ENCODE data around the gene WAS.
"Not testable (repeated sequence)": the region's sequence is repeated elsewhere in the genome, so short reads cannot be mapped to it uniquely, and the experiment has no call there.

WAS gene

DNA sequence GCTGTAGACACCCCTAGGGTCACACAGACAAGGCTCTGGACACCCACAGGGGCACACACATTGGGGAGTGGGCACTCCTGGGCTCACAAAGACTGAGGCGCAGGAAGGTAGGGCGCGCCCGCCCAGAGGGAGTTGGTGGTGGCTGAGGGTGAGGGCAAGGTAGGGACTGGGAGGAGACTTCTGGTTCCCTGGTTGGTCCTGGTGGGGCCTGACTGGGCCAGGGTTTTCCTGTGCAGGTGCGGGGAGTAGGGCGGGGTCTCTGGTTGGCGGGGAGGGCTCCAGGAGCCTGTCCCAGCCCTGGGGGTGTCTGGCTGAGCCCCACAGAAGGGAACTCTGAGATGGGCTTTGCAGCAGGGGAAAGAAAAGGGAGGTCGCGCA, 6.7 kb upstream of the WAS start:
- no peaks in the 10 kb centered on the region for H3K27me3 ChIP-seq (ENCODE audit: insufficient read depth, poor library complexity, severe bottlenecking)
- TF ChIP-seq GABPA (IDR thresholded peaks at IDR 0.05; ENCODE audit: low read depth), result no peak
- no peak for TF ChIP-seq SPI1 (IDR thresholded peaks at IDR 0.05; ENCODE audit: borderline replicate concordance, low read depth)
- TF ChIP-seq, protein P1, sequence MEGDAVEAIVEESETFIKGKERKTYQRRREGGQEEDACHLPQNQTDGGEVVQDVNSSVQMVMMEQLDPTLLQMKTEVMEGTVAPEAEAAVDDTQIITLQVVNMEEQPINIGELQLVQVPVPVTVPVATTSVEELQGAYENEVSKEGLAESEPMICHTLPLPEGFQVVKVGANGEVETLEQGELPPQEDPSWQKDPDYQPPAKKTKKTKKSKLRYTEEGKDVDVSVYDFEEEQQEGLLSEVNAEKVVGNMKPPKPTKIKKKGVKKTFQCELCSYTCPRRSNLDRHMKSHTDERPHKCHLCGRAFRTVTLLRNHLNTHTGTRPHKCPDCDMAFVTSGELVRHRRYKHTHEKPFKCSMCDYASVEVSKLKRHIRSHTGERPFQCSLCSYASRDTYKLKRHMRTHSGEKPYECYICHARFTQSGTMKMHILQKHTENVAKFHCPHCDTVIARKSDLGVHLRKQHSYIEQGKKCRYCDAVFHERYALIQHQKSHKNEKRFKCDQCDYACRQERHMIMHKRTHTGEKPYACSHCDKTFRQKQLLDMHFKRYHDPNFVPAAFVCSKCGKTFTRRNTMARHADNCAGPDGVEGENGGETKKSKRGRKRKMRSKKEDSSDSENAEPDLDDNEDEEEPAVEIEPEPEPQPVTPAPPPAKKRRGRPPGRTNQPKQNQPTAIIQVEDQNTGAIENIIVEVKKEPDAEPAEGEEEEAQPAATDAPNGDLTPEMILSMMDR (IDR thresholded peaks at IDR 0.05; ENCODE audit: insufficient read depth, low read length), result no peak
- H3K4me3 ChIP-seq (replicated peaks; ENCODE audit: insufficient read depth, low read length), result peak overlapping the region; percentile 69
- DNase-seq (ENCODE audit: low read depth in 1 of 2, low spot score in 1 of 2), result no peak
- peak overlapping the region; percentile 91 for H3K27ac ChIP-seq (replicated peaks)

DNA sequence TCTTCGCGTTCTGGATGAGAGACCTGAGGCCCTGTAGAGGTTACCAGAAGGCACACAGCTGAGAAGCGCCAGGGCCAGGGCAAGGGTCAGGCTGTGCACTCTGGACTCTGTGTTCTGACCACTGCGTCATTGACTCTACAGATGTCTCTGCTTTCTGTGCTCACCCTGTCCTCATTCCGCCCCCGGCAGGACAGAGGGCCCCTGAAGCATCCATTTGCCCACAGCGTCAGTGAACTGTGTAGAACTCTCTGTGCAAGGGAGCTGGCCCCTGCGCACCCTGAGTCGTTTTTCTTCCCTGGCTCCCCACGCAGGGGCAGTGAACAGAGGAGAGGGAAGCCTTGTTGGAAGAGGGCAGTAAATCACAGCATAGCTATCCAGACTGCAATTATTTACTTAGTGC, 6.1 kb upstream of the WAS start:
- Histone ChIP-seq H3K27ac (replicated peaks) (no peak overlapping the region), H3K4me3 (replicated peaks; ENCODE audit: insufficient read depth, low read length) (peak overlapping the region; percentile 69), H3K27me3 (ENCODE audit: insufficient read depth, poor library complexity, severe bottlenecking) (no peaks in the 10 kb centered on the region)
- no peak for DNase-seq (ENCODE audit: low read depth in 1 of 2, low spot score in 1 of 2)
- TF ChIP-seq SPI1 (IDR thresholded peaks at IDR 0.05; ENCODE audit: borderline replicate concordance, low read depth) (no peak), GABPA (IDR thresholded peaks at IDR 0.05; ENCODE audit: low read depth) (no peak), POLR2AphosphoS5 (IDR thresholded peaks at IDR 0.05; ENCODE audit: low read depth) (no peak)
- TF ChIP-seq, protein P1 (IDR thresholded peaks at IDR 0.05; ENCODE audit: insufficient read depth, low read length), result no peak
- TF ChIP-seq, protein P2, sequence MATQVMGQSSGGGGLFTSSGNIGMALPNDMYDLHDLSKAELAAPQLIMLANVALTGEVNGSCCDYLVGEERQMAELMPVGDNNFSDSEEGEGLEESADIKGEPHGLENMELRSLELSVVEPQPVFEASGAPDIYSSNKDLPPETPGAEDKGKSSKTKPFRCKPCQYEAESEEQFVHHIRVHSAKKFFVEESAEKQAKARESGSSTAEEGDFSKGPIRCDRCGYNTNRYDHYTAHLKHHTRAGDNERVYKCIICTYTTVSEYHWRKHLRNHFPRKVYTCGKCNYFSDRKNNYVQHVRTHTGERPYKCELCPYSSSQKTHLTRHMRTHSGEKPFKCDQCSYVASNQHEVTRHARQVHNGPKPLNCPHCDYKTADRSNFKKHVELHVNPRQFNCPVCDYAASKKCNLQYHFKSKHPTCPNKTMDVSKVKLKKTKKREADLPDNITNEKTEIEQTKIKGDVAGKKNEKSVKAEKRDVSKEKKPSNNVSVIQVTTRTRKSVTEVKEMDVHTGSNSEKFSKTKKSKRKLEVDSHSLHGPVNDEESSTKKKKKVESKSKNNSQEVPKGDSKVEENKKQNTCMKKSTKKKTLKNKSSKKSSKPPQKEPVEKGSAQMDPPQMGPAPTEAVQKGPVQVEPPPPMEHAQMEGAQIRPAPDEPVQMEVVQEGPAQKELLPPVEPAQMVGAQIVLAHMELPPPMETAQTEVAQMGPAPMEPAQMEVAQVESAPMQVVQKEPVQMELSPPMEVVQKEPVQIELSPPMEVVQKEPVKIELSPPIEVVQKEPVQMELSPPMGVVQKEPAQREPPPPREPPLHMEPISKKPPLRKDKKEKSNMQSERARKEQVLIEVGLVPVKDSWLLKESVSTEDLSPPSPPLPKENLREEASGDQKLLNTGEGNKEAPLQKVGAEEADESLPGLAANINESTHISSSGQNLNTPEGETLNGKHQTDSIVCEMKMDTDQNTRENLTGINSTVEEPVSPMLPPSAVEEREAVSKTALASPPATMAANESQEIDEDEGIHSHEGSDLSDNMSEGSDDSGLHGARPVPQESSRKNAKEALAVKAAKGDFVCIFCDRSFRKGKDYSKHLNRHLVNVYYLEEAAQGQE (IDR thresholded peaks at IDR 0.05; ENCODE audit: insufficient replicate concordance, low read depth), result no peak

DNA sequence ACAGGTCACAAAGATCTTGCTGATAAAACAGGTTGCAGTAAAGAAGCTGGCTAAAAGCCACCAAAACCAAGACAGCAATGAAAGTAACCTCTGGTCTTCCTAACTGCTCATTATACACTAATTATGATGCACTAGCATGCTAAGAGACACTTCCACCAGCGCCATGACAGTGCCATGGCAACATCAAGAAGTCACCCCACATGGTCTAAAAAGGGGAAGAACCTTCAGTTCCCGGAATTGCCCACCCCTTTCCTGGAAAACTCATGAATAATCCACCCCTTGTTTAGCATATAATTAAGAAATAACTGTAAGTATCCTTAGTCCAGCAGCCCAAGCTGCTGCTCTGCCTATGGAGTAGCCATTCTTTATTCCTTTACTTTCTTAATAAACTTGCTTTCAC, 3.1 kb upstream of the WAS start:
- H3K4me3 ChIP-seq (replicated peaks; ENCODE audit: insufficient read depth, low read length); H3K27me3 ChIP-seq (ENCODE audit: insufficient read depth, poor library complexity, severe bottlenecking): not testable (repeated sequence)
- peak; percentile 14; the same call in 1 of the 2 replicates for TF ChIP-seq SPI1 (IDR thresholded peaks at IDR 0.05; ENCODE audit: borderline replicate concordance, low read depth)
- H3K27ac ChIP-seq (replicated peaks), result peak overlapping the region; percentile 50
- peak in 1 of 2 experiments; percentile 61 for DNase-seq (ENCODE audit: low read depth in 1 of 2, low spot score in 1 of 2)

DNA sequence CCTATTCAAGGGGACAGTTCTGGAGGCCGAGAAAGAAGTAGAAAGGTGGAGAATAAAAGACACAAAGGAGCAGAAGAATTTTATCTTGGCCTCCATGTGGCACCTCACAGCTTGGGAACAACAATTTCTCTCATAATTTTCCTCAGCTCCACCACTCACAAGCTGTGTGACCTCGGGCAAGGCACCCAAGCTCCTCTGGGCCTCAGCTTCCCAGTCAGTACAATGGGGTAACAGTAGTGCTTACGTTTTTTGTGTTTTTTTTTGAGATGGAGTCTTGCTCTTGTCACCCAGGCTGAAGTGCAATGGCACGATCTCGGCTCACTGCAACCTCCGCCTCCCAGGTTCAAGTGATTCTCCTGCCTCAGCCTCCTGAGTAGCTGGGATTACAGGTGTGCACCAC, 2.7 kb upstream of the WAS start:
- H3K4me3 ChIP-seq (replicated peaks; ENCODE audit: insufficient read depth, low read length); DNase-seq (ENCODE audit: low read depth in 1 of 2, low spot score in 1 of 2); H3K27me3 ChIP-seq (ENCODE audit: insufficient read depth, poor library complexity, severe bottlenecking): not testable (repeated sequence)
- peak overlapping the region; percentile 50 for H3K27ac ChIP-seq (replicated peaks)

DNA sequence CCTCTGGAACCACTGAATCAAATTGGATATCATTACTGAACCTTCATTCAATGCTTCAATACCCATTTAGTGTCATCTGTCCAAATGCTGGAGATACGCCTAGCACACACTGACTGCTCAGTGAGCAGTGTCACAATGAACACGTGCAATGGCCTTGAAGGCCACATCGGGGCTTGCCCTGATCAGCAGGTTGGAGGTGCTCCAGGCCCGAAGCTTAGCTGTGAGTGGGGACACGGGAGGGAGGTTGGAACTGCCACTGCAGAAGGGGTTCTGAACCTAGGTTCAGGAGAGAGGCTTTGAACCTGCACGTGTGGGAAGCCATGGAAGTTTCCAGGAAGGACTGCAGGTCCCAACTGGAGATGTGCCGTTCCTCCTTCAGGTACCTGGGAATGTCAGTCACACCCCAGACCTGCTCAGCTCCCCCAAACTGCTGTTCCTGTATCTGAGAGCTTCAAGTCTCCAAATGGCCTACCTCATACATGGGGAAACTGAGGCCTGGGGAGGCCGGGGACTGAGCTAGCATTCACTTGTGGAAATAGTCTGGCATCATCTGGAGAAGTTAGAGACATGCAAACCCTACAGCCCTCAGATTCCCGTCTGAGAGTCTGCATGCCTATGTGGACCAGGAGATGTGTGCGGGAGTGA, 1.9 kb upstream of the WAS start:
- no peak overlapping the region for H3K27ac ChIP-seq (replicated peaks)
- no peaks in the 10 kb centered on the region for H3K27me3 ChIP-seq (ENCODE audit: insufficient read depth, poor library complexity, severe bottlenecking)
- no peak for DNase-seq (ENCODE audit: low read depth in 1 of 2, low spot score in 1 of 2)
- TF ChIP-seq SPI1 (IDR thresholded peaks at IDR 0.05; ENCODE audit: borderline replicate concordance, low read depth) (no peak), GABPA (IDR thresholded peaks at IDR 0.05; ENCODE audit: low read depth) (no peak), POLR2AphosphoS5 (IDR thresholded peaks at IDR 0.05; ENCODE audit: low read depth) (no peak)
- TF ChIP-seq, protein P2 (IDR thresholded peaks at IDR 0.05; ENCODE audit: insufficient replicate concordance, low read depth), result no peak
- TF ChIP-seq, protein P1 (IDR thresholded peaks at IDR 0.05; ENCODE audit: insufficient read depth, low read length), result no peak
- no peak overlapping the region for H3K4me3 ChIP-seq (replicated peaks; ENCODE audit: insufficient read depth, low read length)
